Inferior parietal cortex (tissue), 1 donor: ENCODE data around the gene MPZL1.

Experiments
- DNase-seq: peaks from one replicate; pipeline ENCODE4 v3.0.0-alpha.2; 2016; ENCODE audit errors: extremely low spot score

The MPZL1 gene

DNA sequence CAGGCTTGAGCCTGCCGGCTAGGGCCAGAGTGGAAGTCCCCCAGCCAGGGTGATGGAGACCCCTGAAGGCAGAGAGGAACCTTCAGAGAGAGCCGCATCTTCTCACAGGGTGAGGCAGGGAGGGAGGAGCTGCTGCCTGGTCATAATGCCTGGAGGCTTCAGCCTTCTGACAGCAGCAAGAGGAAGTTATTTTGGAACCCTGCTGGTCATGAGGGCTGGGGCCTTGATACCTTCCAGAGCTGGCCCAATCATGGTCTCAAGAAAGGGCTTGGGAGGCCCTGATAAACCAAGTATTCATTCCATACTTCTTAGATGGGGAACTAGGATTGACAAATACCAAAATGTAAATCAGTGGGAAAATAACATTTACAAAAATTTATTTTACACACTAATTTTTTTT is 26.6 kb upstream of the MPZL1 start:
- no peak for DNase-seq

DNA sequence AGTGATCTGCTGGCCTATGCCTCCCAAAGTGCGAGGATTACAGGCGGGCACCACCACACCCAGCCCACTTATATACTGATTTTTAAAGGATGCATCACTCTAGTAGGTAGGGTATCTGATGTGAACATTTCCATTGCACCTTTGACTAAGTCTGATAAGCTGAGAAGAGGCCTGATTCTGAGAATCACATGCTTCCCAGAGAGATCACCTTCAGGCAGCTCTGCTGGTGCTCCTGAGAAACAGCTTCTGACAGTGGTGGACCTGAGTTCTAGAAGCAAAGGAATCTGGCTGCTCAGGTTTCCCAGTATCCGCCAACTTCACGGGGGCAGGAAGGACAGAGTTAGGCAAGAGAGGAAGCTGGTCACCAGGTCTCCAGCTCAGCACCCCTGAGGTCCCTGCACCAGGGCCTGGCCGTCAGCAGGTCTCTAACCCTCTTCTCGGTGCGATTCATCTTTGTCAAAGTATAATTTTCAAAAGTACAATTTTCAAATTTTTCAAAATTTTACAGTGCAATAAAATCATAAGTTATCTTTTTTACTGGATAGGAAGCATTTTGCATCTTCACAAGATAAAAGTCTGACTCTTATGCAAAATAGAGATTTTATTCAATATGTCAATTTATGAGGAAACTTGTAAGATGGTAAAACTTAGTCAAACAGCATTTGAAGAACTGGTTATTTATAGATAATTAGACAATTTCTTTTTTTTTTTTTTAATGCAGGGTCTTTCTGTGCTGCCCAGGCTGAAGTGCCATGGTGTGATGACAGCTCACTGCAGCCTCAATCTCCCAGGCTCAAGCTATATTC is 25.8 kb upstream of the MPZL1 start:
- DNase-seq = no peak

DNA sequence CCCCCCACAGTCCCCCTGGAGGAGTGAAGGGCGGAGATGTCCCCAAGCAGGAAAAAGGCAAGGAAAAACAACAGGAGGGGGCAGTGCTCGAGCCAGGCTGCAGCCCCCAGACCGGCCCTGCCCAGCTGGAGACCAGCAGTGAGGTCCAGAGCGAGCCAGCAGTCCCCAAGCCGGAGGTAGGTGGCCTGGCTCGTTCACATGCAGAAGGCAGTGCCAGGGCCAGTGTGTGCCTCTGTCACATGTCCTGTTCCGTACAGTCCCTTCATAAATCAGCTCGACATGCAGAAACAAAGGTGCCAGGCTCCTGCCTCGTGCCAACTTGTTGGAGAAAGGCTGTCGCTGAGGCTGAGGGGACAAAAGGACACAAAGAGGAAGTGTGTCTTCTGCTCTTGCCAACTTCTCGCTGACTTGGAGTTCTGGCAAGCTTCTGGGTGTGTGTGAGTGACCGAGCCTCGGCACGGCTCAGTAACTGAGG is 24.1 kb upstream of the MPZL1 start:
- peak; percentile 29 for DNase-seq

DNA sequence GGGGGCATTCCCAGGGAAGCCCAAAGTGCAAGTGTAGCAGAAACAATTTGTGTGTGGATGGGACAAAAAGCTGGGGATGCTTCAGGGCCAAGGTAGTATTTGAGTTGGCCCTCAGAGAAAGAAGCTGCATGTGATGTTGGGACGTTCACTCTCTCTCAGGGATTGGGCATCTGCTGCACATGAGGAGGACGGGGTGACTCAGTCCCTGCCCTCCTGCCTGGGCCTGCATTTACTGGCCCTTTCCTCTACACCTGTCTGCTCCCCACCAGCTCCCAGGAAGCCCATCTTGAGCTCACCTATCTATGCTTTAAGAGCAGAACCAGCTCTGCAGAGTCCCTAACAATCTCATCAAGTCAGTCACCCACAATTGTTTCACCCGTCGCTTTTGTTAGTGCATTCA is 23.5 kb upstream of the MPZL1 start:
- DNase-seq = no peak

DNA sequence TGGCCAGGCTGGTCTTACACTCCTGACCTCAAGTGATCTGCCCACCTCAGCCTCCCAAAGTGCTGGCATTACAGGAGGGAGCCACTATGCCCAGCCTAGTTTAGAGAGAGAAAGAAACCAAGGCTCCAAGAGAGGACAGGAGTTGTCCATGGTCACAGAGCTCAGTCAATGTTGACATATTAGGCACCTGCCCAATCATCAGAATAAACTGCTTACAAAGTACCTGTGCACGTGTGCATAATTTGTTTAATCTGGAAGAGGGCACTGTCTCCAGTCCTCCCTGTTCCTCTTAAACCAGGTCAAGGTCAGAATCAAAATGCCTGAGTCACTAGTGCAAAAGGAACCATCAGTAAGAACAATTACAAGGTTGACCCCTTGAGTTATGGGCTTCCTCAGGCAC is 20.3 kb upstream of the MPZL1 start:
- DNase-seq = no peak

DNA sequence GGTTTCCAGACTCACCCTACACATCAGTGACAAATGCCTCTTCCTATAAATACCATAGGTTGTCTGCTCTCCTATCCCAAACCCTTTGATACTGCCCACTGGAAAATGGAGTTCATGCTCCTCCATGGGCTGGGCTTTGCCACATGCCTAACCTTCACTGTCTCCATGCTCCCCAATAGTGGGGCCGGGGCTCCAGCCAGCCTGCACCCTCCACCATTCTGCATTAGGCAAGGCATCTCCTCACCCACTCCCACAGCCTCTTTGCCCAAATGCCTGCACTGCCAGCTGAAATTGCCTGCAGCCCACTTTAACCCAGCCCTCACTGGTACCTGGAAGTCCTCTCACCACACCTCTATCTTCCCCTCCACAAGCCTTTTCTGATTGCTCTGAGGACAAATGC is 18.2 kb upstream of the MPZL1 start:
- DNase-seq = no peak

DNA sequence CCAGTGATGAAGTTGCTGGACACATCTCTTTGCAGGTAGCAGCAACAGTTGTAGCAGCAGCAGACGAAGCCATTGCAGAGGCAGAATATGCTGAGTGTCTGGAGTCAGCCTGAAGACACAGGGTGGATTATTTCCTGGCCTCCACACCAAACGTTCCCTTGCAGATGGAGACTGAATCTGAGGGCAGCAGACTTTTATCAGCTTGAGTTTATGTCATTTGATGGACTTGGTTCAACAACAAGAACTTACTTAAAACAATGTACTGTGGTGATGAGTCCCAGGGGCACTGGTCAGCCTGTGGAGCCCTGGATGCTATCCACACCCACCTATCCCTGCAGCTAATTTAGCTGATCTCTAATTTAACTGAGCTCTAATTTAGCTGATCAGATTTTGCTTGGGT is 17.1 kb upstream of the MPZL1 start:
- no peak for DNase-seq

DNA sequence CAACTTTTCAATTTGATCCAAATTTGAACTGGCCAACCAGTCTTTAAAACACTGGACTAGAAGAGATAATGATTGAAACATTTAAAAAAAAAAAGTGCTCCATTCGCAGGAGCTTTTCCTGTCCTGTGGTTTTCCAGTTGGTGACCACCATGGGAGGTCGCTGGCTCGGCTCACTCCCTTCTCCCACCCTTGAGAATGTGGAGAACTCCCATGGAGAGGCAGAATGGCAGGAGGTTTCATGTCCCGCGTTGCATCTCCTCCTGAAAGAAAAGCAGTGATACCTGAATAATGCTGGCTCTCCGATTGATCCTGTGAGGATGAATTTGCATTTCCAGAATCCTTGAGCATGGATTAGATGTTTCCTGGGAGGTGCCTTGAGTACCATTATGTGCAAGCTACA is 16.5 kb upstream of the MPZL1 start:
- DNase-seq = no peak

DNA sequence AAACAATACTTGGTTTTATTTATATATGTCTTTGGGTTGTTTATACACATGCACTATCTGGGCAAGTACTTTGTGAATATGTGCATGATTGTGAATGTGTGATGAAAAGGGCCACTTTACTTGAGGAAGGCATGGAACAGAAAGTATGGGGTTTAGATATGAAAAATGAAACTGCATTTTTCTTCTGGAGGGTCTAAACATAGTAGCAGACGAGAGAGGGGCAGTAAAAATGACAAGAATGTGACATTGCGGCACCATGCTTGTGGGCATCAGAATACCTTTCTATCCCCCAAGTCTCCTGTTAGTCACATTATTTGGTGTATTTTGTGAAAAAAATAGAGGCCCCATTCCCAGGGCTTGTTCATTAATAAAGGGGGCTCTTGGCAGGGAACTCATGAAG is 15.4 kb upstream of the MPZL1 start:
- DNase-seq = no peak

DNA sequence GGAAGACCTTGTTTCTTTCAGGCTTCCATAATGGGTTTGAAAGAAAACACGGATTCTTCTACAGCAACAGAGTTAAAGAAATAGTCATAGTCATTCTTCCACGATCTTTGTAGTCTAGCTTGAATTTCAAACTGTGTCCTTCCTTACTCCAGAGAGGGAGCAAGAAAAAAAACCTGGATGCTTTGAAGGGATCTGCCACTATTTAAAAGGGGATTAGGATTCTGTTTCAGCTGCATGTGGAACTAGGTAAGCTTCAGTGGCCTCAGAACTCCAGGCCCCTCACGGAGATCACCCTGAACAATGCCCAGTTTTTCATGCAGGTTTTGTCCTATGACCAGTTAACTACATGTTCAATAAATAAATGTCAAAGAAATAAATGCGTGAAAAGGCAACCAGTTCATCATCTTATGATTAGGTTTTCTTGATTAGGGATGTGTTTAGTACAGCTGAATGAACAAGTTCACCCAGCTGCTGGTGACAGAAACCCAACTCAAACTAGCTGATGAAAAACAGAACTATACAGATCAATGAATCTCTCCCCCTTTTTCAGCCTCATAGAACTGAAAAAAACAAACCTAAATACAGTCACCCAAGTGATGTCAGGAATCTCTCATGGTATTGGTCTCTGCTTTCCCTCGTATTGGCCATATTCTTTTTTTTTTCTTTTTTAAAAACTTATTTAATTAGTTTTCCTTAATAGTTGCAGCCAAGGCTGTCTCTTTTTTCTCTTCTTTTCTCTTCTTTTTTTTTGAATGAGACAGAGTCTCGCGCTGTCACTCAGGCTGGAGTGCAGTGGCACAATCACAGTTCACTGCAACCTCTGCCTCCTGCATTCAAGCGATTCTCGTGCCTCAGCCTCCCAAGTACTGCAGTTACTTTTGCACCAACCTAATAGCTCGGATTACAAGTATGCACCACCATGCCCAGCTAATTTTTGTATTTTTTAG is 14.6 kb upstream of the MPZL1 start:
- DNase-seq = no peak

DNA sequence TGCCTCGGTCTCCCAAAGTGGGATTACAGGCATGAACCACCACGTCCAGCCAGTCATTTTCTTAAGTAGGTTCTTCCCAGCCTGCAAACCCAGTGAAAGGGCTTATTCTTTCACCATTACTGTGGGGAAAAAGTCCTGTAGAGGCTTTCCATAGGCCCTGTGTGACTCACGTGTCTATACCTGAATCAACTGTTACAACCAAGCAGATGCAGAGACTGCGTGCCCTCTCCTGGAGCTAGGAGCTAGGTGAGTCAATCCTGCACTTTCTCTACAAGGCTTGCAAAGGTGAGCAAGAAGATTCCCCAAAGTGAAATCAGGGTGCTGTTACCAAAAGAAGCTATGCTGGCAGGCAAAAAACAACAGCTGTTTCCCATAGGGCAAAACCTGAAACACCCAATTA is 13.8 kb upstream of the MPZL1 start:
- no peak for DNase-seq

DNA sequence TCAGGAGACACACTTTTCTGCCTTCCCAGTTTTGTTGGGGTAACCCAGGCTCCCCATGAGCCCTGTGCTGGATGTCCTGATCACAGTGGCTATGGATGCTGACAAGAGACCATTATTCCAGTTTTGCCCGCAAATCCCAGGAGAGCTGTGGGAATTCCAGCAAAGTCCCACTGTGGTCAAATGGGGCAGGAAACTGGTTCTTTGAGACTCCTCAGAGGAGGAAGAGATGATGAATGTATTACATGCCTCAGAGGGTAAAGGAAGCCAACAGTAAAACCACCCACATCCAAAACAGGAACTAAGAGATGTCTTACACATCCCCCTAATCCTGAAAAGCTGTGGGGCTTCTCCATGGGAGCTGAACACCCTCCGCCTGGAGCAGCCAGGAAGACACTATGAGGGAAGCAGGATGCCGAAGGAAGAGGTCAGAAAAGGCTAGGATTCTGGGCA is 12.8 kb upstream of the MPZL1 start:
- DNase-seq = no peak

DNA sequence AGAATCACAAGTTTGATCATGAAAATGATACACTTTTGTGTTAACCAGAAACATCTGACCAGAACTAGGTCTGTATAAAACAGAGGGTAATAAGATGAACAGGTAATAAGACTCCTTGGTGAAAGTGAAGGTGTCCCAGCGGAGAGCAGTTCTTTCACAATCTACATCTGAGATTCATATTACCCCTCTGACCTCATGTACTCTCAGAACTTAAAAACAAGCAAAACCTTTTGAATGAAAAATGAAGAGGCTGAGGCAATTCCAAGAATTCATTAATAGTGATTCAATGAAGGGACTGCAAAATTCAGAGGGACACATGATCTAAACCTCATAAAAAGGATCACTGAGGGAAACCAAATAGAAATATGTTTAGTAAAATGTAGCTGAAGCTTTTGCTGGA is 10.9 kb upstream of the MPZL1 start:
- no peak for DNase-seq

DNA sequence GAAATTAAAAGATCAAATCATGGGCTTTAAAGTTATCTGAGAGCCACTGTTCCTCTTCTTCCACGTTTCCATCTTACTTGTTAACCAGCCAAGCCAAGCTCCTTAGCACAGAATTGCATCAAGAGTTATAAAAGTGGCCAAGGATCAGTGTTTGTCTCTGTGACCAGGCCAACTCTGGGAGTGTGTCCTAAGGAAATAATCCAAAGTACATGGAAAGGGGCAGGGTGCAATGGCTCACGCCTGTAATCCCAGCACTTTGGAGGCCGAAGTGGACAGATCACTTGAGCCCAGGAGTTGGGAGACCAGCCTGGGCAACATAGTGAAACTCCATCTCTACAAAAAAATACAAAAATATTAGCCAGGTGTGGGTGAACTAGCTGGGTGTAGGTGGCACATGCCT is 10.0 kb upstream of the MPZL1 start:
- no peak for DNase-seq

DNA sequence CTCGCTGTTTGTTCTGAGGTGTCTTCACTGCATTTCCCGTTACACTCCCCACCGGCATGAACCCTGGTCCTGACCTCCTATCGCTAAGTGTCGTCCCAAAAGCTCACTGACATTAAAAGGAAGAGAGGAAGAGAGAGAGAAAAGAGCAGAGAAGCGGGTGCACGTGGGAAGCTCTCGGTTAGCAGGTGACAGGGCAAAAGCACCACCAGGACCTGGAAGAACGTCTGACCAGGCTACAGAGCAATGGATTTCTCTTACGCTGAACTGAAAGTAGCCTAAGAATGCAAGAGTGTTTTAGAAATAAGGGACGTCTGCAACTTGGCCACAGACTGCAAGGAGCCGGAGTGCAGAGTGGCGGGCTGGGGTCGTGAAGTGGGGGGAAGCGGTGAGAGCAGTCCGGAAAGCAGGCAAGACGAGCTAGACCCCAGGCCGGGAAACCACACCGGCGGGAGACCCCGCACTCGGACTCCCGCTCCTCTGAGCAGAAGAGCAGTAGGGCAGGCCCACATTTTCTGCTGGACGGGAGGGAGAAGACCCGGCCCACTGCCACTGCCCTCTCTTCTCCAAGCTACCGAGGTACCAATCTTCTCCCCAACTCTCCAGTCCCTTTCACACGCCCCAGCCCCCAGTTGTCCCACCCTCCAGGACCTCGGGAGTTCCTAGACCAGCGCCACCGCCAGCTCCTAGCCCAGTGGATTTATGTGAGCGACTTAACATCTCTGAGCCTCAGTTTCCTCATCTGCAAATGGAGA is 8.3 kb upstream of the MPZL1 start:
- no peak for DNase-seq

DNA sequence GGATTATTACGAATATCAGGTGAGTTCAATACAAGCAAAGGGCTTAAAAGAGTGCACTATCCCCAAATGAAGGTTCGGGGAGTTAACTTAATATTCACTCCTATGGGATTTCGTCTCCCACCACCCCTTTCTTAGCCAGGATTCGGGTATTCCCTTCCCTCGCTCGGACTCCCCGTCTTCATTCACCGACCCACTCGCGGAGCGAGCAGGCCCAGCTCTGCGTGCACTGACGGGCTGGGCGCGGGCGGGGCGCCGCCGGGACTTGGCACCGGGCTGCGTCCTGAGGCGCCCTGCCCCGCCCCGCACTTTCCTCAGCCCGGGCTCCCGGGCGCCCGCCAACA is 7.7 kb upstream of the MPZL1 start:
- no peak for DNase-seq

DNA sequence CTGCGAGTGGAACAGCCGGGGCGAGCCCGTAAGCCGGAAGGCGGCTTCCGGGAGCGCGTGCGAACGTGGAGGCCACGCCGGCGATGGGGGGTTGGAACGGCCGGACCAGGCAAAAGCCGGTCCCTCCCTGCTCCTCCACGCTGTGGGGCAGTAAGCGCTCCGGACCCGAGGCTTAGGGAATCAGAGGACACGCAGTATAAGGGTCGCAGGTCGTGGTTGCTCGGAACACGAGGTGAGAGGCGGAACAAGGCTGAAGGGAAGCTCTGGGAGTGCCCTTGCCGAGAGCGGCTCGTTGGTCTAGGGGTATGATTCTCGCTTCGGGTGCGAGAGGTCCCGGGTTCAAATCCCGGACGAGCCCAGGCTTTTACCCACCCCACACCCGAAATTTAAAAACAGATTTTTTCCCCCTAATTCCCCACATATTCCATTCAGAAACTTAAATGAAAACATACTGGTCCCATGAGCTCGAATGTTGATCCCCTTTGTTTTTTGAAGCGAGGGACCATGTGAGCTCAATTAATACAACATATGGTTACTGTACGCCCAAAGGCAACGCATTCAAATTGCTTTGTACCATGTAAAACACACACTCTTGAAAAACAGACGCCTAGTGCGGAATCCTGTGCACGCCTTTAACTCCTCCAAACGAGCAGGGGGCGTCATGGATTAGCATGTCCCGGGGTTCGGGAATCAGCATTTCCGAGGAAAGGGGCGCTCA is 7.2 kb upstream of the MPZL1 start:
- peak; percentile 95 for DNase-seq

DNA sequence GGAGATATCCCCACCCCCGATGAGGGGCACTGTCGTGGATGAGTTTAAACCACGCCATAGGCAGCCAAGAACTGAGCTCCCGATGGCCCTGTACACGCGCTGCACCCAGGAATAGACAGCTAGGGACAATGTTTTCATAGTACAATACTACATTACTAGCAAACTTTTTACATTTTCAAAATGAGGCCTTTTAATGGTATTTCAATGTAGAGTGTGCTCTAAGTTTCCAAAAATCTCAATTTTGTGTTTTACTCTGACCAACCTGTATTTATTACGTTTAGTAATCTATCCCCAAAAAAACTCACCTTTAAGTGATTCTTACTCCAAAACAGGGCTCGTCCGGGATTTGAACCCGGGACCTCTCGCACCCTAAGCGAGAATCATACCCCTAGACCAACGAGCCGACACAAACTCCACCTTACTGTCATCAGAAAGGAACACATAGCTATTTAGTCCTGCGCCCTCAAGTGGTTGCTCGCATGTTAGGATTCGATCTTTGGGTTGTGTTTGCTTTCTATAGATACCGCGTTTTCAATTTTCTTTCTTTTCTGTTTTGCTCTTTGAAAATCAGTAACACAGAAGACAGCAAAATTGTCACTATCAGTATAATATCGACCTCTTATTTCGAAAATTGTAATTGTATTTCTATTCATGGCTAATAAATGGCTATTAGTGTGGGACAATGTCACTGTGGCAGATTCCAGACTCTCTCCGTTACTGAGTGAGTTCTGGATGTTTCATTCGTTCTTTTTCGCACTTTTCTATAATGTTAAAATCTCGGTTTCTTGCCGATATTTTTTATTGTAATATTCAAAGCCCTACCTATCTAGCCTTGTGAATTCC is 6.4 kb upstream of the MPZL1 start:
- peak; percentile 98 for DNase-seq

DNA sequence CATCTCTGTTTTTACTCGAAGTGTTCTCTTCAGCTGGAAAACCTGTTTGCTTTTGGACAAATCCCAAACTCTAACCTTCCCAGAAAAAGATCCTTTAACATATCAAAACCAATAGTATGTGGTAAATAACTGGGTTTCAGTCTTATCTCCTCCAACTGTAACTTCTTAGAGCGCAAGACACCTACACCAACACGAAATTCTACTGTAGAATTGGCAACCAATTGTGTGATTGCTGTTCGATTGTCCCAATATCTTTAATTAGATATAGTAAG is 5.8 kb upstream of the MPZL1 start:
- DNase-seq = peak; percentile 36

DNA sequence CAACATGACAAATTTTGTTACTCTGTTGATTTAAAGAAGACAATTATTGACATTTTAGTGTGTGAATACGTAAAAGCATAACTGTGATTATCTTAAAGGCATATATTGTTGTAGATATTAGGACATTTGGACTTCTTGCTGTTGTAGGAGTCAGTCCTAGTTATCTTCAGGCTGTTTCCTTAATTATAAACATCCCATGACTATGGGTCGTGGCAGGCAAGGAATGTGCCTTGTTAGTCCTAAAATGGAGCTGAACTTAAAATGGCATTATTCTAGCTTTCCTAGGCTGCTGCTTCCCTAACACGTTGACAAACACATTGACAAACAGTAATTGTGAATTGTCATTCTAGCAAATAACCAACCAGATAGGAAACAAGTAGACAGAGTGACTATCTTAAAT is 4.4 kb upstream of the MPZL1 start:
- no peak for DNase-seq
